Measurements from ENCODE around the gene GNG2.

GRCh38 chr14:51917193-51917592 lies 56.8 kb downstream of the GNG2 start:
- TF ChIP-seq CTCF (IDR thresholded peaks at IDR 0.05; ENCODE audit: low read depth, low read length, poor library complexity, severe bottlenecking) (no peak), EZH2phosphoT487 (IDR thresholded peaks at IDR 0.05; ENCODE audit: borderline replicate concordance, low read length) (no peak)
